GM19452 (cell line): ENCODE measurements around the gene KDM2B.
A peak's percentile ranks its signal among the peaks of the same experiment; 100 is the strongest.

Experiments used
- ATAC-seq: cut with Tn5 transposase; IDR thresholded peaks from one replicate; pipeline ENCODE4 v1.9.1; 2021; ENCODE audit not compliant: unreplicated experiment

KDM2B gene

GRCh38 chr12:121532503-121533393 is 48.1 kb downstream of the KDM2B start:
- no peak for ATAC-seq

DNA sequence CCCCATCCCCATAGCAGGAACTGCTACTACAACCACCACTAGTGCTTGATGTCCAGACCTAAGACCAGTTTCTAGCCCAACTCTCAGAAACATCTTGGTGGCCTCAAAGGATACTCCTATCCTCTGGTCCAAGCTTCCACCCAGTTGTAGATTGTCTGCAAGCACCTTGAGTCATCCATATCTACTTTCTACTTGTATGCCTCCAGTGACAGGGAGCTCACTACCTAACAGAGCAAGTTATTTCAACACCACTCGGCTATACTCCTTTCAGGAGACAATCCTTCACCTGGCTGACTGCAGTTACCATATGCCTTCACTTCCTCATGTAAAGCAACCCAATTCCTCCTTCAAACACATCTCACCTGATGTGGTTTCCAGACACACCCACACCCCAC is 49.5 kb downstream of the KDM2B start:
- no peak for ATAC-seq

- no peak for ATAC-seq
These were observed 50.0 kb downstream of the KDM2B start for GRCh38 chr12:121530600-121531355.

- no peak for ATAC-seq
These were observed 51.6 kb downstream of the KDM2B start for GRCh38 chr12:121529184-121529583.

- no peak for ATAC-seq
These were observed 55.4 kb downstream of the KDM2B start for GRCh38 chr12:121525411-121525810.

GRCh38 chr12:121524196-121524916 is 56.5 kb downstream of the KDM2B start:
- no peak for ATAC-seq

DNA sequence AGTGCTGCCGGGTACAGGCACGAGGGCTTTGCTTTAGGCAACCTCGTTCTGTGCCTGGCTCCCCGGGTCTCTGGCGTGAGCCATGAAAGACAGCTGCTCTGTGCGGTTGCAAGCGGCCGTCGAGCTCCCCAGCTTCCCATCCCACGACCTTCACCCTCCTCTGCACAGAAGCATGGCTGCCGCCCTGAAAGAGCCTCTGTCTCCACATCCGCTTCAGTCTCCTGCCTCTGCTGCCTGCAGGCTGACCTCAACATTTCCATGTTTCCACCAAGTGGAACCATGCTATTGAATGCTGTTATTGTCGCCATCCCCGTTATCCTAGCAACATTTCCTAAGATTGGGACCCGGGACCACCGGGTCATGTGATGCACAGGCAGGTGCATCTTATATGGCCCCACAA is 57.1 kb downstream of the KDM2B start:
- no peak for ATAC-seq

GRCh38 chr12:121522971-121523370 is 57.9 kb downstream of the KDM2B start:
- ATAC-seq = no peak

- no peak for ATAC-seq
These were observed 60.2 kb downstream of the KDM2B start for GRCh38 chr12:121520586-121521086.

DNA sequence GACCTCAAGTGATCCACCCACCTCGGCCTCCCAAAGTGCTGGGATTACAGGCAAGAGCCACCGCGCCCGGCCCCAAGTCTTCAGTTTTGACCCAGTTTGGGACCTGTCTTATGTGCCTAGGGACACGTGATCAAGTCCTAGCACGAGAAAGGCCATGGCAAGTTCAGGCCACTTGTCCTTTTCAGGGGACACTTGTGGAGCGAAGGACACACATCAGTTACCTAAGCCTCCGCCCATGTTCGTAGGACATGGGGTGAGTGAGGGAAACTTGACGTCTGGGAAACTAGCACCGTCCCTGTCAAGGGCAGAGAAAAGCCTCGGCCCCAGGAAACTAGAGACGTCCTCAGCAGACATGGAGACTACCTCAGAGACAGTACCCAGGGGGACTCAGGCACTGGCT is 60.7 kb downstream of the KDM2B start:
- no peak for ATAC-seq

GRCh38 chr12:121519227-121519626 is 61.6 kb downstream of the KDM2B start:
- no peak for ATAC-seq

DNA sequence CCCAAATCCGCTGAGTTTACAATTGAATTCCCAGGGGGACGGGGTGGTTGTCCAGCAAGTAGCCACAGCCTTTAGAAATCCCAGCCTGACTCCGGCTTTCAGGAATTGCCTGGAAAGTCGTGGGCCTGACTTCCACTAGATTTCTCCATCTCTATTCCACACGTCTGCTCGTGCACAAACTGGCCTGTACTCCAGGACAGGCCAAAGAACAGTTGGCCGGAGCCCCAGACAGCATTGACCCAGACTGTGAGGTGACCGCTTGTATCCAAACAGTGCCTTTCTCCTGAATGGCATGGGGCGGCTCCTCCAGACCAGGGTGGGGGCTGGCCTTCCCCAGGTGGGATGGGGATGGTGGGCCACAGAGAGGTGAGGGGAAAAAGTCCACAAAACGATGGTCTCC is 62.2 kb downstream of the KDM2B start:
- ATAC-seq = no peak

GRCh38 chr12:121516437-121517011 is 64.3 kb downstream of the KDM2B start:
- ATAC-seq = no peak

- no peak for ATAC-seq
These were observed 65.2 kb downstream of the KDM2B start for GRCh38 chr12:121515615-121516014.

DNA sequence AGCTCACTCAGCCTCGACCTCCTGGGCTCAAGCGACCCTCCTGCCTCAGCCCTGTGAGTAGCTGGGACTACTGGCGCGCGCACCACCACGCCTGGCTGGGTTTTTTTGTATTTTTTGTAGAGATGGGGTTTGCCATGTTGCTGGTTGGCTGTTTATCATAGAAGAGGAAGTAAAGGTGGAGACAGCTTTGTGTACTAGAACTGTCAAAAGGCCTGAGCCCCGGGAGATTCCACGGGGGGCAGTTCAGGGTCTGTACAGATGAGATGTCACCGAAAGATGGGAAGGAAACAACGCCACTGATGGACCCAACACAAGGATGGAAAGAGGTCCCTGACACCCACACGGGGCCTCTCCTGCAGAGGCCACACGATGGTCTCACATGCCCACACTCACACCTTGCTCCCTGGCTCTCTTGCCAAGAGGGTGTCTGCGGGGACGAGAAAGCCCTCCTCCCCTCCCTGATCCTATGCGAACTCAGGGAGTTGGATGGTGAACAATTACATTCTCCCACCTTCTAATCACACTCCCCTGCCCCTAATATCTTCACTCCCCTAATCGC is 66.6 kb downstream of the KDM2B start:
- ATAC-seq = peak; percentile 46

DNA sequence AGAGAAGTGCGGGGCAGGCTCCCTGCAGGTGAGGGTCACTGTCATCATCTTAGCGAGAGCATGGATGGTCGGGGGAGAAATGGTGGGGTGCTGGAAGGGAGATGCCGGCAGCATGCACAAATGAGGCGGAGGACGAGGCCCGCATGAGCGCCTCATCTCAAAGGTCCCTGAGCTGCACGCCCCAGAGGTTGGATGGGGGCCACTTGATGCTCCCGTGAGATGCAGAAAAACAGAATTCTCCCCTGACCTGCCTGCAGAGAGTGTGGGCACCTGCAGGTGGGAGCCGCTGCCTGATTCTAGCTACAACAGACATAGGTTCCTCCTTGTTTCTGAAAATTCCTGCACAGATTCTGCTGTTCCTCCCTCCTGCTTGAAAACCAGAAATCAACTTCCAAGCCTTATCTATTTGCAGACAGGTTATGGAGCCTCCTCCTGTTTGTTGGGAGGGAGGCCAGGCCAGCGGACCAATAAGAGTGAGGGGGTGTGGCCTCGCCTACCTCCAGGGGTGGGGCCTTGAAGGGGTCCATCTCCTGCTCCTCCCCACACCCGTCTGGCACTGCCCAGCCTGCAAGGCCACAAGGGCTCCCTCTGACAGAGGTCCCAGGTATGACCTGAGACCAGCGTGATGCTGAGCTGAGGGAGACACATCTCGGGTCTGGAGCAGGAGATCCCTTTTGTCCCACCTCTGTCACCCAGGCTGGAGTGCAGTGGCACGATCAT is 67.2 kb downstream of the KDM2B start:
- peak; percentile 64 for ATAC-seq

- no peak for ATAC-seq
These were observed 68.3 kb downstream of the KDM2B start for GRCh38 chr12:121512561-121512960.

- ATAC-seq = no peak
These were observed 68.9 kb downstream of the KDM2B start for GRCh38 chr12:121511916-121512315.

GRCh38 chr12:121509339-121509738 is 71.5 kb downstream of the KDM2B start:
- no peak for ATAC-seq

GRCh38 chr12:121508533-121508932 is 72.3 kb downstream of the KDM2B start:
- ATAC-seq = no peak
